H1 (cell line): ENCODE measurements around the gene ARL6IP5. TPM values are rescaled to one million over a fixed set of nuclear protein-coding genes. Genes with fewer than 3 reads are reported as not detected.

ENCODE experiments used
- CTCF ChIA-PET: fragments of 300-600 bp; sonication (Branson Sonifier 250); formaldehyde crosslinking; loops from one replicate; lab custom pipeline; 2021; ENCODE audit not compliant: partially characterized antibody; lab: Charles Lee
- POLR2A ChIA-PET: fragments of 300-600 bp; sonication (Branson Sonifier 250); formaldehyde crosslinking; loops from one replicate; lab custom pipeline; 2021; ENCODE audit warnings: inconsistent platforms; ENCODE audit not compliant: partially characterized antibody; lab: Charles Lee
- DNase-seq, 2 experiments: peaks; one replicate each; pipeline versions ENCODE4 v3.0.0 to v3.0.0-alpha.2; 2010 to 2022; ENCODE audit warnings: low spot score in 2 of 2, low read depth in 1 of 2, mixed read lengths in 1 of 2
- FAIRE-seq: peaks from 2 replicates; lab custom pipeline; 2011; peaks lifted over from hg19 to GRCh38; lab: Jason Lieb, UNC
- H2AFZ ChIP-seq: 2 replicates; pipeline ENCODE4 v1.8.1; 2012; ENCODE audit warnings: low read length, inconsistent platforms
- H2AK5ac ChIP-seq: 2 replicates; pipeline ENCODE4 v1.6.1; 2013; ENCODE audit warnings: low read depth, low read length
- H2BK120ac ChIP-seq: replicated peaks from 2 replicates; pipeline ENCODE3; 2013; ENCODE audit warnings: low read depth, low read length, inconsistent platforms
- H2BK12ac ChIP-seq: 2 replicates; pipeline ENCODE4 v1.6.1; 2013; ENCODE audit warnings: low read depth, low read length
- H2BK15ac ChIP-seq: 2 replicates; pipeline ENCODE4 v1.6.1; 2013; ENCODE audit warnings: low read length
- H2BK20ac ChIP-seq: 2 replicates; pipeline ENCODE4 v1.6.1; 2013; ENCODE audit warnings: low read length
- H2BK5ac ChIP-seq: 2 replicates; pipeline ENCODE4 v1.6.1; 2013; ENCODE audit warnings: low read depth, low read length
- H3K14ac ChIP-seq: 2 replicates; pipeline ENCODE4 v1.6.1; 2013; ENCODE audit warnings: inconsistent platforms; ENCODE audit not compliant: insufficient read length
- H3K18ac ChIP-seq: 2 replicates; pipeline ENCODE4 v1.6.1; 2013; ENCODE audit warnings: low read length; ENCODE audit errors: extremely low read depth
- H3K23ac ChIP-seq: 2 replicates; pipeline ENCODE4 v1.6.1; 2013; ENCODE audit warnings: inconsistent platforms; ENCODE audit not compliant: insufficient read length
- H3K23me2 ChIP-seq: 2 replicates; pipeline ENCODE4 v1.6.1; 2013; ENCODE audit warnings: low read depth, low read length
- H3K27ac ChIP-seq: 2 replicates; pipeline ENCODE4 v1.6.1; 2011; ENCODE audit warnings: low read depth, low read length, inconsistent platforms
- H3K27me3 ChIP-seq, 4 experiments: replicated peaks in 1 of 4; 1 replicate in 1 of 4; 2 replicates in 3 of 4; pipeline versions ENCODE4 v1.6.1 to v1.8.1; 2011 to 2013; ENCODE audit warnings: low read length in 3 of 4, mild to moderate bottlenecking in 3 of 4, inconsistent platforms in 2 of 4, mixed read lengths in 2 of 4, moderate library complexity in 1 of 4; ENCODE audit not compliant: control insufficient read depth in 3 of 4, insufficient read depth in 3 of 4; ENCODE audit errors: extremely low read depth in 1 of 4
- H3K36me3 ChIP-seq, 4 experiments: 2 replicates each; pipeline versions ENCODE4 v1.6.1 to v1.8.1; 2011 to 2013; ENCODE audit warnings: mild to moderate bottlenecking in 4 of 4, low read length in 3 of 4, moderate library complexity in 2 of 4, control low read depth in 1 of 4, inconsistent platforms in 1 of 4; ENCODE audit not compliant: insufficient read depth in 4 of 4, control insufficient read depth in 2 of 4
- H3K4ac ChIP-seq: replicated peaks from 2 replicates; pipeline ENCODE3; 2013; ENCODE audit warnings: low read length, low read depth, mixed read lengths, inconsistent platforms; ENCODE audit not compliant: insufficient read length
- H3K4me1 ChIP-seq, 4 experiments: replicated peaks in 1 of 4; 1 replicate in 1 of 4; 2 replicates in 3 of 4; pipeline versions ENCODE4 v1.6.1 to v1.8.1; 2011 to 2013; ENCODE audit warnings: low read length in 3 of 4, inconsistent platforms in 2 of 4, mixed read lengths in 1 of 4; ENCODE audit not compliant: insufficient read depth in 4 of 4, control insufficient read depth in 3 of 4
- H3K4me2 ChIP-seq, 2 experiments: 2 replicates each; pipeline versions ENCODE4 v1.6.1 to v1.8.1; 2011 to 2013; ENCODE audit warnings: low read depth in 2 of 2, low read length in 2 of 2, control low read depth in 1 of 2, inconsistent platforms in 1 of 2, mild to moderate bottlenecking in 1 of 2; ENCODE audit not compliant: insufficient read depth in 1 of 2
- H3K4me3 ChIP-seq, 4 experiments: fragments of 200-600, 300-600 bp in 1 of 4; sonication (generic), shearing (Covaris generic), sonication (Bioruptor Twin) in 1 of 4; 2 replicates each; pipeline versions ENCODE4 v1.5.1 to v1.8.1; 2011 to 2016; ENCODE audit warnings: low read length in 4 of 4, low read depth in 3 of 4, control low read depth in 2 of 4, inconsistent platforms in 2 of 4, mild to moderate bottlenecking in 2 of 4, mixed read lengths in 1 of 4, moderate library complexity in 1 of 4; ENCODE audit not compliant: insufficient read depth in 2 of 4; ENCODE audit errors: extremely low read depth in 1 of 4
- H3K56ac ChIP-seq: replicated peaks from 2 replicates; pipeline ENCODE3; 2013; ENCODE audit warnings: low read depth, mild to moderate bottlenecking, mixed read lengths, low read length, inconsistent platforms; ENCODE audit not compliant: insufficient read length
- H3K79me1 ChIP-seq: 2 replicates; pipeline ENCODE4 v1.6.1; 2013; ENCODE audit warnings: low read depth, low read length, control low read depth
- H3K79me2 ChIP-seq, 2 experiments: 2 replicates each; pipeline versions ENCODE4 v1.6.1 to v1.8.1; 2012 to 2013; ENCODE audit warnings: low read length in 2 of 2, mild to moderate bottlenecking in 2 of 2, inconsistent platforms in 1 of 2; ENCODE audit not compliant: insufficient read depth in 2 of 2, control insufficient read depth in 1 of 2
- H3K9ac ChIP-seq, 4 experiments: replicated peaks in 1 of 4; 1 replicate in 1 of 4; 2 replicates in 3 of 4; pipeline versions ENCODE4 v1.6.1 to v1.8.1; 2011 to 2013; ENCODE audit warnings: low read depth in 3 of 4, low read length in 3 of 4, control low read depth in 2 of 4, mild to moderate bottlenecking in 2 of 4, moderate library complexity in 2 of 4, inconsistent platforms in 1 of 4; ENCODE audit errors: extremely low read depth in 1 of 4
- H3K9me3 ChIP-seq, 2 experiments: 2 replicates each; pipeline versions ENCODE4 v1.6.1 to v1.8.1; 2012 to 2013; ENCODE audit warnings: mild to moderate bottlenecking in 2 of 2, moderate library complexity in 2 of 2, control low read depth in 1 of 2, inconsistent platforms in 1 of 2, low read depth in 1 of 2, low read length in 1 of 2, mixed read lengths in 1 of 2; ENCODE audit not compliant: insufficient read depth in 2 of 2
- H4K20me1 ChIP-seq, 2 experiments: replicated peaks in 1 of 2; 2 replicates each; pipeline versions ENCODE3 to v1.8.1; 2011 to 2013; ENCODE audit warnings: inconsistent platforms in 2 of 2, low read length in 2 of 2, mild to moderate bottlenecking in 1 of 2; ENCODE audit not compliant: insufficient read depth in 2 of 2, control insufficient read depth in 1 of 2
- H4K5ac ChIP-seq: 2 replicates; pipeline ENCODE4 v1.6.1; 2013; ENCODE audit warnings: low read length, low read depth, mixed read lengths, inconsistent platforms; ENCODE audit not compliant: insufficient read length
- H4K8ac ChIP-seq: 2 replicates; pipeline ENCODE4 v1.8.0; 2013; ENCODE audit warnings: mild to moderate bottlenecking, moderate library complexity, low read length, inconsistent platforms; ENCODE audit not compliant: insufficient read depth; ENCODE audit errors: extremely low read depth
- H4K91ac ChIP-seq: replicated peaks from 2 replicates; pipeline ENCODE3; 2013; ENCODE audit warnings: low read length, mixed read lengths, inconsistent platforms; ENCODE audit not compliant: insufficient read length
- SIN3A ChIP-seq, 2 experiments: IDR thresholded peaks in 1 of 2; conservative IDR thresholded peaks in 1 of 2; 2 replicates each; pipeline ENCODE4 v1.6.1; 2011 to 2012; ENCODE audit warnings: low read length in 2 of 2, improper control_type of control experiment in 1 of 2, low read depth in 1 of 2, mild to moderate bottlenecking in 1 of 2
- WGBS, 2 experiments: shearing (Covaris generic) in 1 of 2; methylation state at CpG; one replicate each; pipeline versions ENCODE4 v1.1.6 to v1.1.7; 2013 to 2015; ENCODE audit warnings: low lambda C conversion rate in 2 of 2, mixed read lengths in 2 of 2, inconsistent platforms in 1 of 2, low coverage in 1 of 2, missing lambda C conversion rate in 1 of 2; ENCODE audit not compliant: insufficient replicate concordance in 2 of 2, insufficient coverage in 1 of 2, insufficient read length in 1 of 2; ENCODE audit errors: extremely low coverage in 1 of 2, missing lambda C conversion rate in 1 of 2; 5-methylcytosine and 5-hydroxymethylcytosine counted together
- polyA plus RNA-seq, 7 experiments: library from polyadenylated mRNA; depleted of rRNA in 3 of 7; stranded (reverse) in 5 of 7; unstranded in 2 of 7; fragments of >200 nt in 5 of 7; fragments of 200-250 nt in 2 of 7; gene quantifications; 1 replicate in 5 of 7; 2 replicates in 1 of 7; 4 replicates in 1 of 7; pipeline versions ENCODE4 v1.2.1 to v1.2.3, GENCODE V29; 2011 to 2013; ENCODE audit warnings: missing spikeins in 2 of 7, mixed read lengths in 2 of 7
- total RNA-seq: library from RNA; stranded (reverse); fragmentation: NEBNext Ultra II Directional; extraction: Animal tissue kit (Norgen Biotek cat#: 25700); gene quantifications from 2 replicates; pipeline ENCODE4 v1.2.1, GENCODE V29; 2021

ARL6IP5 gene
- total and polyA plus RNA-seq, 2 of the 8 experiments (the other 6 are each of a cell fraction or from before 2014, with no cell fraction given), result 24.9 to 30.1 TPM

DNA sequence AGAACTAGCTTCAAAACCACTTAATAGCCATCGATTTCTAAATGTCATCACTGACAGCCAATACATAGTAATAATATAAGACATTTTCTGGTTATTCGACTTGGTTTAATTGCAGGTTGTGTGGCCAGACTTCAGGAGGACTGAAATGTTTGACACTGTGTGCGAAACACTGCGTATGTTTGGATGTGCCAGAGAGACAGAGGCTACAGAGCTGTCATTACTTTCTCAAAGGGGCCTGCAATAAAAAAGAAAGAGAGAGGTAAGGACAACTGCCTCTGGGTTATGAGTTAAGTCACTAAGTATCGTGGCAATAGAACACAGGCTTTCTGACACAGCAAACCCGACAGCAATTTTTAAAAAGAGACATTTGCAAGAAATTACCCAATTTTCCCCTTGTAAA is 36.8 kb downstream of the ARL6IP5 start:
- Histone ChIP-seq H2BK5ac (no peak overlapping the region), H3K4ac (no peak overlapping the region), H3K18ac (no peak overlapping the region), H3K4me1 (no peaks in the 10 kb centered on the region), H4K5ac (no peak overlapping the region), H2BK120ac (no peak overlapping the region), H4K20me1 (no peaks in the 10 kb centered on the region), H3K9me3 (no peaks in the 10 kb centered on the region), H3K4me3 (no peak overlapping the region), H3K4me2 (no peak overlapping the region), H2BK15ac (no peak overlapping the region), H4K91ac (no peak overlapping the region), H2AK5ac (no peak overlapping the region), H3K36me3 (no peaks in the 10 kb centered on the region), H3K23ac (no peak overlapping the region), H3K79me2 (no peaks in the 10 kb centered on the region), H3K9ac (no peak overlapping the region), H2BK20ac (no peak overlapping the region), H3K27me3 (no peaks in the 10 kb centered on the region), H2AFZ (no peak overlapping the region), H3K79me1 (no peaks in the 10 kb centered on the region), H3K27ac (no peak overlapping the region), H2BK12ac (no peak overlapping the region), H4K8ac (no peak overlapping the region), H3K23me2 (no peaks in the 10 kb centered on the region), H3K14ac (no peak overlapping the region), H3K56ac (no peak overlapping the region)
- WGBS, 2 experiments, result 87% methylated on average over 6 of the region's 6 CpGs; no CpG with 5 or more reads in 1 of the 2 experiments
- FAIRE-seq (no peak), DNase-seq (no peak)
- CTCF ChIA-PET, result interaction anchor here (0.6 to 6.3 kb wide), 37 partner anchors 10 to 1120 kb away, joined by 3 to 59 read pairs (median 5); no protein-coding TSS in a partner anchor
- no peak for TF ChIP-seq SIN3A (conservative IDR thresholded peaks at IDR 0.05 in 1 of 2, IDR thresholded peaks at IDR 0.05 in 1 of 2; ENCODE audit: low read depth in 1 of 2, low read length in 2 of 2)
- POLR2A ChIA-PET, result interaction anchor here (0.8 to 1.4 kb wide), 2 partner anchors 23 to 42 kb away, joined by 3 to 5 read pairs; partner anchors contain the start of gene UBA3
